HL-60/S4 treated with phorbol 12-myristate 13-acetate at 8.2 ng/mL for 4 days and 3 days (cell line): ENCODE results near the gene MSANTD2.

Source experiments
- in situ Hi-C: fragments of 300-500 bp; cut with MboI; formaldehyde crosslinking; loops from 2 replicates; pipeline ENCODE4 v1.15.0; 2022; ENCODE audit warnings: low sequenced_read_pairs

Gene MSANTD2

GRCh38 chr11:124742555-124742954 lies 57.7 kb downstream of the MSANTD2 start:
- in situ Hi-C loops, result loop anchor here (10.0 kb wide), 1 partner anchor 68 kb away; the partner anchor contains the start of genes SIAE and SPA17

- in situ Hi-C loops, result loop anchor here (10.0 kb wide), 1 partner anchor 66 kb away; the partner anchor contains the start of genes SIAE and SPA17
These were observed 59.8 kb downstream of the MSANTD2 start for GRCh38 chr11:124740277-124740882.

- in situ Hi-C loops, result loop anchor here (10.0 kb wide), 1 partner anchor 65 kb away; the partner anchor contains the start of genes SIAE and SPA17
These were observed 60.5 kb downstream of the MSANTD2 start, which contains the start of gene NRGN for GRCh38 chr11:124739479-124740276. Gene NRGN, plus strand, starts transcription at chr11:124739942. Its CDS starts 143 bp downstream, at chr11:124740085.

GRCh38 chr11:124738713-124739478 lies 61.3 kb downstream of the MSANTD2 start:
- in situ Hi-C loops, result no loop called here

GRCh38 chr11:124737638-124738305 lies 62.4 kb downstream of the MSANTD2 start:
- in situ Hi-C loops, result no loop called here

GRCh38 chr11:124736736-124737135 lies 63.5 kb downstream of the MSANTD2 start:
- in situ Hi-C loops, result no loop called here

GRCh38 chr11:124732230-124732629 lies 68.0 kb downstream of the MSANTD2 start:
- in situ Hi-C loops, result no loop called here

GRCh38 chr11:124729571-124729970 lies 70.6 kb downstream of the MSANTD2 start:
- in situ Hi-C loops, result no loop called here

- in situ Hi-C loops, result no loop called here
These were observed 72.1 kb downstream of the MSANTD2 start for GRCh38 chr11:124728134-124728533.

GRCh38 chr11:124727474-124727873 lies 72.7 kb downstream of the MSANTD2 start:
- in situ Hi-C loops, result no loop called here

GRCh38 chr11:124725719-124726105 lies 74.5 kb downstream of the MSANTD2 start:
- in situ Hi-C loops, result no loop called here

- in situ Hi-C loops, result no loop called here
These were observed 75.1 kb downstream of the MSANTD2 start for GRCh38 chr11:124724979-124725718.

GRCh38 chr11:124722176-124722575 lies 78.0 kb downstream of the MSANTD2 start:
- in situ Hi-C loops, result no loop called here

- in situ Hi-C loops, result no loop called here
These were observed 80.7 kb downstream of the MSANTD2 start for GRCh38 chr11:124719534-124719933.

GRCh38 chr11:124718801-124719200 lies 81.4 kb downstream of the MSANTD2 start:
- in situ Hi-C loops, result no loop called here

- in situ Hi-C loops, result no loop called here
These were observed 82.2 kb downstream of the MSANTD2 start for GRCh38 chr11:124717786-124718651.

- in situ Hi-C loops, result no loop called here
These were observed 82.8 kb downstream of the MSANTD2 start for GRCh38 chr11:124717421-124717785.

- in situ Hi-C loops, result no loop called here
These were observed 83.6 kb downstream of the MSANTD2 start for GRCh38 chr11:124716591-124716990.
